ENCODE results near the gene NAAA.
"Not testable (repeated sequence)": the region's sequence is repeated elsewhere in the genome, so short reads cannot be mapped to it uniquely, and the experiment has no call there.

GRCh38 chr4:75954811-75955210 lies 14.0 kb upstream of the NAAA start:
- TF ChIP-seq, protein P1, sequence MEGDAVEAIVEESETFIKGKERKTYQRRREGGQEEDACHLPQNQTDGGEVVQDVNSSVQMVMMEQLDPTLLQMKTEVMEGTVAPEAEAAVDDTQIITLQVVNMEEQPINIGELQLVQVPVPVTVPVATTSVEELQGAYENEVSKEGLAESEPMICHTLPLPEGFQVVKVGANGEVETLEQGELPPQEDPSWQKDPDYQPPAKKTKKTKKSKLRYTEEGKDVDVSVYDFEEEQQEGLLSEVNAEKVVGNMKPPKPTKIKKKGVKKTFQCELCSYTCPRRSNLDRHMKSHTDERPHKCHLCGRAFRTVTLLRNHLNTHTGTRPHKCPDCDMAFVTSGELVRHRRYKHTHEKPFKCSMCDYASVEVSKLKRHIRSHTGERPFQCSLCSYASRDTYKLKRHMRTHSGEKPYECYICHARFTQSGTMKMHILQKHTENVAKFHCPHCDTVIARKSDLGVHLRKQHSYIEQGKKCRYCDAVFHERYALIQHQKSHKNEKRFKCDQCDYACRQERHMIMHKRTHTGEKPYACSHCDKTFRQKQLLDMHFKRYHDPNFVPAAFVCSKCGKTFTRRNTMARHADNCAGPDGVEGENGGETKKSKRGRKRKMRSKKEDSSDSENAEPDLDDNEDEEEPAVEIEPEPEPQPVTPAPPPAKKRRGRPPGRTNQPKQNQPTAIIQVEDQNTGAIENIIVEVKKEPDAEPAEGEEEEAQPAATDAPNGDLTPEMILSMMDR (conservative IDR thresholded peaks at IDR 0.05; ENCODE audit: low read depth, low read length) = not testable (repeated sequence)
- not testable (repeated sequence) for TF ChIP-seq EZH2 (IDR thresholded peaks at IDR 0.05; ENCODE audit: low read length, unreplicated experiment)
